PC-9 (cell line): ENCODE results near the gene IKZF3. TPM values are rescaled to one million over a fixed set of nuclear protein-coding genes. Genes with fewer than 3 reads are reported as not detected.

Experiments
- BruUV-seq: library from RNA; stranded (reverse); fragments of 400-500 nt; replicated peaks from 2 replicates; lab custom pipeline; 2021; lab: Mats Ljungman, UMichigan
- CTCF ChIA-PET: fragments of 300-600 bp; sonication (Branson Sonifier 250); formaldehyde crosslinking; loops from one replicate; lab custom pipeline; 2022; ENCODE audit warnings: antibody characterized with exemption; lab: Charles Lee
- POLR2A ChIA-PET: fragments of 300-600 bp; sonication (Branson Sonifier 250); formaldehyde crosslinking; loops from one replicate; lab custom pipeline; 2022; ENCODE audit warnings: antibody characterized with exemption; ENCODE audit not compliant: unreplicated experiment; lab: Charles Lee
- DNase-seq, 2 experiments: peaks; one replicate each; pipeline versions ENCODE4 v3.0.0 to v3.0.0-alpha.2; 2015 to 2022; ENCODE audit warnings: mixed read lengths in 1 of 2
- H2AFZ ChIP-seq: fragments of 200-600 bp; sonication (generic); 2 replicates; pipeline ENCODE4 v1.8.1; 2017; ENCODE audit warnings: antibody characterized with exemption
- H3F3A ChIP-seq: fragments of 200-600 bp; sonication (generic); 2 replicates; pipeline ENCODE4 v1.8.1; 2017; ENCODE audit warnings: antibody characterized with exemption, mild to moderate bottlenecking, low read depth; ENCODE audit not compliant: insufficient read depth
- H3K27ac ChIP-seq: fragments of 200-600 bp; sonication (generic); 2 replicates; pipeline ENCODE4 v1.6.1; 2016; ENCODE audit warnings: mixed run types
- H3K27me3 ChIP-seq: fragments of 200-600 bp; sonication (generic); 2 replicates; pipeline ENCODE4 v1.6.1; 2016; ENCODE audit warnings: low read depth, mixed run types; ENCODE audit not compliant: insufficient read depth
- H3K36me3 ChIP-seq: fragments of 200-600 bp; sonication (generic); 2 replicates; pipeline ENCODE4 v1.6.1; 2016; ENCODE audit warnings: low read depth, mixed run types
- H3K4me1 ChIP-seq: fragments of 200-600 bp; sonication (generic); replicated peaks from 2 replicates; pipeline ENCODE4 v1.6.1; 2016; ENCODE audit warnings: mixed run types; ENCODE audit not compliant: insufficient read depth
- H3K4me2 ChIP-seq: fragments of 200-600 bp; sonication (generic); 2 replicates; pipeline ENCODE4 v1.6.1; 2017; ENCODE audit warnings: mixed run types
- H3K4me3 ChIP-seq: fragments of 200-600 bp; sonication (generic); 2 replicates; pipeline ENCODE4 v1.6.1; 2016; ENCODE audit warnings: mixed run types
- H3K79me2 ChIP-seq: fragments of 200-600 bp; sonication (generic); 2 replicates; pipeline ENCODE4 v1.6.1; 2017; ENCODE audit warnings: low read depth, mixed run types
- H3K9me2 ChIP-seq: fragments of 200-600 bp; sonication (generic); 2 replicates; pipeline ENCODE4 v1.8.1; 2017; ENCODE audit warnings: mild to moderate bottlenecking; ENCODE audit not compliant: insufficient read depth
- H3K9me3 ChIP-seq: fragments of 200-600 bp; sonication (generic); 2 replicates; pipeline ENCODE4 v1.8.1; 2016; ENCODE audit warnings: low read depth; ENCODE audit not compliant: insufficient read depth
- H4K20me1 ChIP-seq: fragments of 200-600 bp; sonication (generic); 2 replicates; pipeline ENCODE4 v1.8.1; 2017; ENCODE audit not compliant: insufficient read depth
- EZH2 ChIP-seq: fragments of 200-600 bp; sonication (generic); IDR thresholded peaks from 2 replicates; pipeline ENCODE4 v1.8.0; 2017; ENCODE audit warnings: antibody characterized with exemption, low read depth
- intact Hi-C: fragments of 100-400 bp; cut with micrococcal nuclease; formaldehyde crosslinking; loops from one replicate; pipeline ENCODE4 v1.10.0; 2022; ENCODE audit not compliant: unreplicated experiment
- total RNA-seq: library from RNA; stranded (reverse); gene quantifications from 2 replicates; pipeline ENCODE4 v1.2.3, GENCODE V29; 2021
- TF ChIP-seq, protein P1 (sequence below): fragments of 200-600 bp; sonication (generic); conservative IDR thresholded peaks from 2 replicates; pipeline ENCODE4 v1.6.1; 2017; ENCODE audit warnings: mixed run types, antibody characterized with exemption, mild to moderate bottlenecking, moderate library complexity

The IKZF3 gene
- total RNA-seq, 1 experiment from 2014 or later: 0.04 TPM

DNA sequence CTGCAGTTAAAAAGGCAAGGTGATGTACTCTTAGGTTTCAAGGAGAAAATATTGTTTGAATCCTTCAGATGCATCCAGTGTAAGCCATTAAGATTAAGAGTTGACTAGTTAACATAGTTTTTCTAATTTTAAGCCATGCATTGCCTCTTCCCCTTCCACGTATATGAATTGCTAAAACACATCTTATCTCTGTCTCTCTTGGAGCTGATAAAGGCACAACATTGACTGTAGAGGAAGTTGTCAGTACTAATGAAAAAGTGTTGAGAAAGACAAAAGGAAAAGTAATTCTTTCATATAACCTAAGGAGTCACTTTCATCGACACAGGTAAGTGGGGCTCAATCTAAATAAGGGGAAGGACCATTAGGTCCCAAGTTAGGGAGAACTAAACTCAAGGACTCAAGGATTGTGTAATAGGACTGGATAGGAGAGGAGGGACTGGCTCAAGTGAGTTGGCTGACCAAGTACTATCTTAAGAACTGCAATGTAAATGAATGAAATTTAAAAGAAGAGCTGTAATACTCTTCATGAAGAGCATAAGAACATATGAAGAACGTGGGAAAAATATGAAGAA lies 70.7 kb downstream of the IKZF3 start:
- Histone ChIP-seq H3K9me3 (no peaks in the 10 kb centered on the region), H3F3A (no peaks in the 10 kb centered on the region), H3K27me3 (no peaks in the 10 kb centered on the region), H3K27ac (no peak overlapping the region), H3K9me2 (no peaks in the 10 kb centered on the region), H3K4me1 (0 out of 2 replicates have a peak, but pooled peaks cover 5% of the 10 kb centered on the region), H4K20me1 (no peaks in the 10 kb centered on the region), H3K4me2 (no peak overlapping the region), H2AFZ (no peak overlapping the region), H3K36me3 (no peaks in the 10 kb centered on the region), H3K79me2 (no peaks in the 10 kb centered on the region), H3K4me3 (no peak overlapping the region)
- no peak for DNase-seq
- intact Hi-C loops: no loop called here
- ChIA-PET POLR2A (interaction anchor here (0.7 kb wide), 1 partner anchor 92 kb away, joined by 5 read pairs; no protein-coding TSS in a partner anchor), CTCF (no interaction called here)
- no peak for TF ChIP-seq EZH2
- TF ChIP-seq, protein P1, sequence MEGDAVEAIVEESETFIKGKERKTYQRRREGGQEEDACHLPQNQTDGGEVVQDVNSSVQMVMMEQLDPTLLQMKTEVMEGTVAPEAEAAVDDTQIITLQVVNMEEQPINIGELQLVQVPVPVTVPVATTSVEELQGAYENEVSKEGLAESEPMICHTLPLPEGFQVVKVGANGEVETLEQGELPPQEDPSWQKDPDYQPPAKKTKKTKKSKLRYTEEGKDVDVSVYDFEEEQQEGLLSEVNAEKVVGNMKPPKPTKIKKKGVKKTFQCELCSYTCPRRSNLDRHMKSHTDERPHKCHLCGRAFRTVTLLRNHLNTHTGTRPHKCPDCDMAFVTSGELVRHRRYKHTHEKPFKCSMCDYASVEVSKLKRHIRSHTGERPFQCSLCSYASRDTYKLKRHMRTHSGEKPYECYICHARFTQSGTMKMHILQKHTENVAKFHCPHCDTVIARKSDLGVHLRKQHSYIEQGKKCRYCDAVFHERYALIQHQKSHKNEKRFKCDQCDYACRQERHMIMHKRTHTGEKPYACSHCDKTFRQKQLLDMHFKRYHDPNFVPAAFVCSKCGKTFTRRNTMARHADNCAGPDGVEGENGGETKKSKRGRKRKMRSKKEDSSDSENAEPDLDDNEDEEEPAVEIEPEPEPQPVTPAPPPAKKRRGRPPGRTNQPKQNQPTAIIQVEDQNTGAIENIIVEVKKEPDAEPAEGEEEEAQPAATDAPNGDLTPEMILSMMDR: no peak
- no TSS peak for BruUV-seq

DNA sequence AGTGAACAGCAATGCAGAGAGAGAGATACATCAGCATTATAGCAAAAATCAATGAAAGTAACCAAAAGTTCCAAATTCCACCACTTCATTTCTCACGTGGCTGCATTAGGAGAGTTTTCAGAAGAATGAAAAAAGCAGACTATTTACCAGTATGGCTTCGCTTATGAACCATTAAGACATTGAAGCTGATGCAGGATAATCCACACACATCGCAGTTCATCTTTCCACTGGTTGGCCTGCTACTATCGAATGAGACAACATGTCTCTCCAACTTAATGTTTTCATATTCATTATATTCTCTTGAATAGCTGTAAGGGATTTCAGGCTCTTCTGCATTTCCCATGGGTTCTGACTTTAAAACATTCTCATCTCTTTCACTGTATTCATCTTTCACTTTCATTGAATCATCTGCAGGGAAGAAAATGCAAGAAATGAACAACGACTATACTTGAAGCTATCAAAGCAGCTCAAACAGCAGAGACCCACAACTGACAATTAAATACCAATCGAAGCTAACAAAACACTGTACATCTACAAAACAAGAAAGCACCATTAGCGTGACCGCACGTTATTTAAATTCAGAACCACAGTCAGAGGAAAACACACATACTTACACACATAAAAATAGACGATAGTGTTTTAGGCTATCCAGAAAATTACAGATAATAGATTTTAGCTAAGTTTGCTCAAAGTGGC lies 71.4 kb downstream of the IKZF3 start:
- CTCF ChIA-PET: no interaction called here

More for the DNA sequence above, 71.4 kb downstream of the IKZF3 start:
- Histone ChIP-seq H3K27ac (no peak overlapping the region), H3K4me1 (0 out of 2 replicates have a peak, but pooled peaks cover 5% of the 10 kb centered on the region), H2AFZ (no peak overlapping the region), H3K4me3 (no peak overlapping the region), H3K9me3 (no peaks in the 10 kb centered on the region), H3K79me2 (no peaks in the 10 kb centered on the region), H3K36me3 (no peaks in the 10 kb centered on the region), H3K4me2 (no peak overlapping the region), H3K9me2 (no peaks in the 10 kb centered on the region), H4K20me1 (no peaks in the 10 kb centered on the region), H3K27me3 (no peaks in the 10 kb centered on the region), H3F3A (no peaks in the 10 kb centered on the region)
- intact Hi-C loops: no loop called here
- BruUV-seq: no TSS peak
- TF ChIP-seq, protein P1: no peak
- TF ChIP-seq EZH2: no peak
- POLR2A ChIA-PET: interaction anchor here (0.7 kb wide), 1 partner anchor 92 kb away, joined by 5 read pairs; no protein-coding TSS in a partner anchor
- no peak for DNase-seq
